KMS-11 (cell line): ENCODE data around the gene SSRP1.

Experiments
- H2AFZ ChIP-seq: fragments of 200-600 bp; sonication (generic); 2 replicates; pipeline ENCODE4 v1.6.1; 2016; ENCODE audit warnings: antibody characterized with exemption, mixed run types, low read depth
- H3K27ac ChIP-seq: fragments of 200-600 bp; sonication (generic); 2 replicates; pipeline ENCODE4 v1.6.1; 2016; ENCODE audit warnings: mild to moderate bottlenecking, mixed run types
- H3K27me3 ChIP-seq: fragments of 200-600 bp; sonication (generic); 2 replicates; pipeline ENCODE4 v1.6.1; 2017; ENCODE audit warnings: mild to moderate bottlenecking, low read depth, mixed run types, moderate library complexity; ENCODE audit not compliant: insufficient read depth
- H3K36me3 ChIP-seq: fragments of 200-600 bp; sonication (generic); 2 replicates; pipeline ENCODE4 v1.6.1; 2017; ENCODE audit warnings: mild to moderate bottlenecking, mixed run types; ENCODE audit not compliant: insufficient read depth
- H3K4me1 ChIP-seq: fragments of 200-600 bp; sonication (generic); 2 replicates; pipeline ENCODE4 v1.6.1; 2016; ENCODE audit warnings: mild to moderate bottlenecking, low read depth, mixed run types; ENCODE audit not compliant: poor library complexity, severe bottlenecking
- H3K4me2 ChIP-seq: fragments of 200-600 bp; sonication (generic); 2 replicates; pipeline ENCODE4 v1.7.0; 2016; ENCODE audit warnings: mild to moderate bottlenecking, mixed run types
- H3K4me3 ChIP-seq: fragments of 200-600 bp; sonication (generic); IDR thresholded peaks from 2 replicates; pipeline ENCODE4 v1.6.1; 2017; ENCODE audit warnings: low read depth, low read length, mixed read lengths; ENCODE audit not compliant: insufficient read depth
- H3K79me2 ChIP-seq: fragments of 200-600 bp; sonication (generic); 2 replicates; pipeline ENCODE4 v1.6.1; 2016; ENCODE audit warnings: low read depth, mixed run types; ENCODE audit not compliant: insufficient read depth
- H3K9ac ChIP-seq: fragments of 200-600 bp; sonication (generic); 2 replicates; pipeline ENCODE4 v1.6.1; 2016; ENCODE audit warnings: mild to moderate bottlenecking, mixed run types
- H4K20me1 ChIP-seq: fragments of 200-600 bp; sonication (generic); 2 replicates; pipeline ENCODE4 v1.6.1; 2016; ENCODE audit warnings: mild to moderate bottlenecking, mixed run types; ENCODE audit not compliant: insufficient read depth
- TF ChIP-seq, protein P1 (sequence below): fragments of 200-600 bp; sonication (generic); conservative IDR thresholded peaks from 2 replicates; pipeline ENCODE4 v1.6.1; 2017; ENCODE audit warnings: low read depth, mild to moderate bottlenecking, antibody characterized with exemption, low read length, moderate library complexity, mixed read lengths

SSRP1 gene

DNA sequence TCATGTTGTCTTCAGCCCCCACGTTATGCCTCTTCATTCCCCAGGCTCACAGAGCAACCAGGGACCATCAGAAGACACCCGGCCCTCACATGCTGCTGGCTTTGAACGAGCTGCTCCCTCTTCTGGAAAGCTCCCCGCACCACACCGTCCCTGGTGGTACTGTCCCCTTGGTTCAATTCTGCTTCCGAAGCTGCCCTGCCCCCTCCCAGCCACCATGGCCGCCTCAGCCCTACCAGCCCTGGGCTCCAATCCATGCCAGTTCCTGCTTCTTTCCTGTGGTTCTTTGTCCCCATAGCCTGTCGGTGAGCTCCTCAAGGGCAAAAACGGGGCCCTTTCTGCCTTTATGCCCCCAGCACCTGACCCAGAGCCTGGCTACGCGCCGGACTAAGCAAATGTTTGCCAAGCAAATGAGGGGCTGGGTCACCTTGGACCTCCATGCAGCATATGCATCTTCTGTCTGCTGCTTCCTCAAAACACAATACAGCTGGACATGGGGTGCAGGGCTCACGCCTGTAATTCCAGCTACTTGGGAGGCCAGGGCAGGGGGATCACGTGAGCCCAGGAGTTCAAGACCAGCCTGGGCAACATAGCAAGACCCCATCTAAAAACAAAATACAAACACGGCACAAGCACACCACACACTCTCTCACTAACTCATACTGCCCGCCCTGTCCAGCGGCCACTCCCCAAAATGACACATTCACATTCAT lies 32.3 kb downstream of the SSRP1 start:
- H3K27me3 ChIP-seq: no peaks in the 10 kb centered on the region
- TF ChIP-seq, protein P1, sequence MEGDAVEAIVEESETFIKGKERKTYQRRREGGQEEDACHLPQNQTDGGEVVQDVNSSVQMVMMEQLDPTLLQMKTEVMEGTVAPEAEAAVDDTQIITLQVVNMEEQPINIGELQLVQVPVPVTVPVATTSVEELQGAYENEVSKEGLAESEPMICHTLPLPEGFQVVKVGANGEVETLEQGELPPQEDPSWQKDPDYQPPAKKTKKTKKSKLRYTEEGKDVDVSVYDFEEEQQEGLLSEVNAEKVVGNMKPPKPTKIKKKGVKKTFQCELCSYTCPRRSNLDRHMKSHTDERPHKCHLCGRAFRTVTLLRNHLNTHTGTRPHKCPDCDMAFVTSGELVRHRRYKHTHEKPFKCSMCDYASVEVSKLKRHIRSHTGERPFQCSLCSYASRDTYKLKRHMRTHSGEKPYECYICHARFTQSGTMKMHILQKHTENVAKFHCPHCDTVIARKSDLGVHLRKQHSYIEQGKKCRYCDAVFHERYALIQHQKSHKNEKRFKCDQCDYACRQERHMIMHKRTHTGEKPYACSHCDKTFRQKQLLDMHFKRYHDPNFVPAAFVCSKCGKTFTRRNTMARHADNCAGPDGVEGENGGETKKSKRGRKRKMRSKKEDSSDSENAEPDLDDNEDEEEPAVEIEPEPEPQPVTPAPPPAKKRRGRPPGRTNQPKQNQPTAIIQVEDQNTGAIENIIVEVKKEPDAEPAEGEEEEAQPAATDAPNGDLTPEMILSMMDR: no peak
- H3K4me3 ChIP-seq: no peak overlapping the region
- H3K79me2 ChIP-seq: no peaks in the 10 kb centered on the region
- H4K20me1 ChIP-seq: no peaks in the 10 kb centered on the region
- H3K36me3 ChIP-seq: no peaks in the 10 kb centered on the region
- no peak overlapping the region for H3K4me2 ChIP-seq
- no peak overlapping the region for H2AFZ ChIP-seq
- no peaks in the 10 kb centered on the region for H3K4me1 ChIP-seq
- no peak overlapping the region for H3K9ac ChIP-seq
- H3K27ac ChIP-seq: no peak overlapping the region

DNA sequence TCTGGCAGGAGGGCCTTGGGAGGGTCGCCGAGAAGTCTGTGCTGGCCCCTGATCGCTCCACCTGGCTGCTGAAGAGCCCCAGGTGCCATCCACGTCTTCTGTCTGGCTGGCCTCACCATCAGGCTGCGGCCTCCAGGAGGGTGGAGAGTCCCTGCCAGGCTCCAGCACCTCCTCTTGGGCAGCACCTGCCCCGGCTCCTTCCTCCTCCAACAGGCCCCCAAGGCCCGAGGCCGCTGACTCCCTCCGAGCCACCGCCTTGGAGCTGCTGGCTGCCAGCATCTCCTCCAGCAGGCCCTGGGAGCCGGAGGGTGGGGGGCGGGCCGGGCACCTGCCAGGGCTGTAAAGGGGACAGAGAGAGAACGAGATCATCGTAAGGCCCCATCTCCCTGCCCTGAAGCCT lies 33.2 kb downstream of the SSRP1 start:
- TF ChIP-seq, protein P1: no peak
- H3K4me1 ChIP-seq: no peaks in the 10 kb centered on the region
- H3K36me3 ChIP-seq: no peaks in the 10 kb centered on the region
- H4K20me1 ChIP-seq: no peaks in the 10 kb centered on the region
- H3K4me3 ChIP-seq: no peak overlapping the region
- H3K27ac ChIP-seq: no peak overlapping the region
- H3K27me3 ChIP-seq: no peaks in the 10 kb centered on the region
- no peak overlapping the region for H3K9ac ChIP-seq
- H2AFZ ChIP-seq: no peak overlapping the region
- H3K79me2 ChIP-seq: no peaks in the 10 kb centered on the region
- H3K4me2 ChIP-seq: no peak overlapping the region

DNA sequence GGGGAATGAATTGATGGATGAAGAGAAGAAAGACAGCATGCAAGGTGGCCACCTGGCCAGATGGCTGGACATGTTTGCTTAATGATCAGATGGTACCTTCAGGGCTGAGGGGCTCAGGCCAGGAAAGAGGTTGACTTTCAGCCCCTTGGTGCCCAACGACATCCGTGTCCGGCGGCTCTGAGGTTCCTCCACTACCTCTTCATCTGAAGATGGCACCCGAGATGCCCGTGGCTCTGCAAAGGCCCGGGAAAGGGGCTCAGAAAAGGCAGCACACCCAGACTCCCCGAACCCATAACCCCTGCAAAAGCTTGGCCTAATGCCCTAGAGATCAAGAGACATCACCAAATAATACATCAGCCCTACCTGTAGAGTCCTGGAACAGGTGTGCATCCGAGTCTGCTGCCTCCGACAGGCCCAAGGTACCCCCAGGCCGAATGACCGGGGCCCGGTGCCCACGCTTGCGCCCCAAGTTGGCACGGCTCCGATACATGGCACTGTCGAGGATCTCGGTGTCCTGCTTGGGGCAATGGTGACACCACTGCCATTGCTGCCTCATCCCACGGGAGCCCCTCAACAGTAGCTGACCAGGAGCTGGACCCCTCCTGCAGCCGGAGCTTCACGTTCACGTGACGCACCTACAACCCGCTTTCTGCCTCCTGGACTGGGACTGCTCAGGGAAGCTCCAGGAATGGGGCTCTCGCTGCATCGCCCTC lies 33.8 kb downstream of the SSRP1 start:
- TF ChIP-seq, protein P1: no peak
- Histone ChIP-seq H3K36me3 (no peaks in the 10 kb centered on the region), H3K4me1 (no peaks in the 10 kb centered on the region)

DNA sequence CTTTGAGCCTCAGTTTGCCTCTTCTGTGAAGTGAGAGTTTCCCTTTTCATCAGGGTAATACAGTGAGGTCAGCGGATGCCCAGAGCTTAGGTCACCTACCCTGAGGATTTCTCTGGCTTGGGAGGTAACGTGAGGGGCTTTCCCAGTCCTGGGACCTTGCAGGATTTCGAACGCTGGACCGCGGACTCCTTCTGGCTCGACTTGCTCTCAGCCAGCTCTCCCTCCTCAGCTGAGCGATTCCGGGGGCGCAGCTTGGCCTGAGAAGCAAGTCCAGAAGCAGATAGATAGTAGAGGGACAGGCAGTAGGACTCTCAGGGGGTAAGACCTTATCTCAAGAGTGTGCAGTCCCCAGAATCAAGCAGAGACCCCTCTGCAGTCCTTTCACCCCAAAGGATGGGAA lies 34.9 kb downstream of the SSRP1 start:
- Histone ChIP-seq H2AFZ (no peak overlapping the region), H3K27ac (no peak overlapping the region), H3K4me1 (no peaks in the 10 kb centered on the region), H3K36me3 (no peaks in the 10 kb centered on the region), H3K79me2 (no peaks in the 10 kb centered on the region), H3K27me3 (no peaks in the 10 kb centered on the region), H3K9ac (no peak overlapping the region), H4K20me1 (no peaks in the 10 kb centered on the region), H3K4me2 (no peak overlapping the region), H3K4me3 (no peak overlapping the region)
- TF ChIP-seq, protein P1: no peak

More for the DNA sequence above, 33.8 kb downstream of the SSRP1 start:
- H2AFZ ChIP-seq: no peak overlapping the region
- H3K4me3 ChIP-seq: no peak overlapping the region
- no peaks in the 10 kb centered on the region for H4K20me1 ChIP-seq
- no peak overlapping the region for H3K27ac ChIP-seq
- no peak overlapping the region for H3K4me2 ChIP-seq
- no peaks in the 10 kb centered on the region for H3K79me2 ChIP-seq
- no peak overlapping the region for H3K9ac ChIP-seq
- no peaks in the 10 kb centered on the region for H3K27me3 ChIP-seq
